Fibroblast of pulmonary artery (primary cell): ENCODE results near the gene CHPF2.

Source experiments
- DNase-seq: peaks from one replicate; pipeline ENCODE4 v3.0.0-alpha.2; 2010; ENCODE audit warnings: low read depth
- H3K4me3 ChIP-seq: replicated peaks from 2 replicates; pipeline ENCODE4 v1.5.1; 2011; ENCODE audit warnings: low read depth, mild to moderate bottlenecking, control low read depth, low read length, moderate library complexity
- CTCF ChIP-seq: IDR thresholded peaks from 2 replicates; pipeline ENCODE4 v1.5.1; 2011; ENCODE audit warnings: mild to moderate bottlenecking, control low read depth, low read length, inconsistent platforms; ENCODE audit errors: missing control alignments

Gene CHPF2

GRCh38 chr7:151248346-151249033 is 16.2 kb downstream of the CHPF2 start, which contains the start of gene SMARCD3:
SMARCD3 (minus strand) TSS chr7:151248694; CDS start chr7:151248562, 132 bp downstream.
- peak; percentile 64 for DNase-seq
- TF ChIP-seq CTCF = no peak
- H3K4me3 ChIP-seq = peak within 1 kb of the TSS; percentile 72

GRCh38 chr7:151249034-151249731 is 16.9 kb downstream of the CHPF2 start:
- DNase-seq = peak; percentile 64
- TF ChIP-seq CTCF = no peak
- H3K4me3 ChIP-seq = peak overlapping the region; percentile 72

GRCh38 chr7:151249732-151250072 is 17.4 kb downstream of the CHPF2 start:
- DNase-seq = peak; percentile 62
- TF ChIP-seq CTCF = no peak
- H3K4me3 ChIP-seq = no peak overlapping the region

- H3K4me3 ChIP-seq = no peak overlapping the region
- TF ChIP-seq CTCF = no peak
- DNase-seq = no peak
Measured at GRCh38 chr7:151250181-151251132, 18.2 kb downstream of the CHPF2 start.

GRCh38 chr7:151251328-151251688 is 19.0 kb downstream of the CHPF2 start:
- no peak for TF ChIP-seq CTCF
- DNase-seq = no peak
- H3K4me3 ChIP-seq = peak overlapping the region; percentile 67

- TF ChIP-seq CTCF = no peak
- H3K4me3 ChIP-seq = peak overlapping the region; percentile 67
- peak; percentile 75 for DNase-seq
Measured at GRCh38 chr7:151251689-151252560, 19.6 kb downstream of the CHPF2 start.
